GM12878 (cell line): ENCODE measurements around the gene PRSS2. TPM values are rescaled to one million over a fixed set of nuclear protein-coding genes. Genes with fewer than 3 reads are reported as not detected.

Source experiments
- ASH2L ChIP-seq: fragments of 300-600, 200-600 bp; sonication (generic); IDR thresholded peaks from 2 replicates; pipeline ENCODE4 v1.6.1; 2017; ENCODE audit warnings: low read depth, mild to moderate bottlenecking, borderline replicate concordance
- CBX3 ChIP-seq: fragments of 200-600 bp; sonication (generic); IDR thresholded peaks from 2 replicates; pipeline ENCODE4 v1.6.1; 2016; ENCODE audit warnings: low read depth, borderline replicate concordance
- CHD2 ChIP-seq: IDR thresholded peaks from 2 replicates; pipeline ENCODE4 v1.6.1; 2011; ENCODE audit warnings: low read depth, low read length, improper control_type of control experiment, borderline replicate concordance
- ETV6 ChIP-seq, 2 experiments: fragments of 450-650 bp in 1 of 2; IDR thresholded peaks in 1 of 2; conservative IDR thresholded peaks in 1 of 2; 2 replicates each; pipeline ENCODE4 v1.6.1; 2014; ENCODE audit warnings: antibody characterized with exemption in 1 of 2, borderline replicate concordance in 1 of 2, low read depth in 1 of 2, mild to moderate bottlenecking in 1 of 2, moderate library complexity in 1 of 2
- GABPA ChIP-seq: IDR thresholded peaks from 2 replicates; pipeline ENCODE4 v1.6.1; 2014; ENCODE audit warnings: antibody characterized with exemption, low read depth, mild to moderate bottlenecking, inconsistent platforms
- HDGF ChIP-seq: fragments of 450-650 bp; IDR thresholded peaks from 2 replicates; pipeline ENCODE4 v1.6.1; 2016; ENCODE audit warnings: antibody characterized with exemption
- JUNB ChIP-seq: IDR thresholded peaks from 2 replicates; pipeline ENCODE4 v1.6.1; 2016; ENCODE audit warnings: antibody characterized with exemption, mild to moderate bottlenecking
- MYC ChIP-seq: IDR thresholded peaks from 2 replicates; pipeline ENCODE4 v1.6.1; 2011; ENCODE audit warnings: mild to moderate bottlenecking, low read length, moderate library complexity, inconsistent platforms; ENCODE audit not compliant: insufficient read depth, insufficient replicate concordance, insufficient read length, severe bottlenecking
- NFYB ChIP-seq: IDR thresholded peaks from 2 replicates; pipeline ENCODE4 v1.6.1; 2011; ENCODE audit warnings: low read depth, mild to moderate bottlenecking, low read length, improper control_type of control experiment, moderate library complexity; ENCODE audit not compliant: insufficient read depth
- NR2C2 ChIP-seq: IDR thresholded peaks from 2 replicates; pipeline ENCODE4 v1.6.1; 2011; ENCODE audit warnings: borderline replicate concordance, low read depth; ENCODE audit not compliant: control insufficient read depth, insufficient read length
- NR2F1 ChIP-seq: fragments of 450-650 bp; conservative IDR thresholded peaks from 2 replicates; pipeline ENCODE4 v1.6.1; 2017; ENCODE audit warnings: mild to moderate bottlenecking
- PAX8 ChIP-seq: fragments of 450-650 bp; IDR thresholded peaks from 2 replicates; pipeline ENCODE4 v1.6.1; 2017; ENCODE audit warnings: mild to moderate bottlenecking, moderate library complexity
- RB1 ChIP-seq: fragments of 450-650 bp; formaldehyde crosslinking; IDR thresholded peaks from 2 replicates; pipeline ENCODE4 v1.6.1; 2017; ENCODE audit warnings: mild to moderate bottlenecking, borderline replicate concordance
- RCOR1 ChIP-seq: conservative IDR thresholded peaks from 2 replicates; pipeline ENCODE4 v1.6.1; 2012; ENCODE audit warnings: low read depth, low read length, improper control_type of control experiment
- RELA ChIP-seq: fragments of 450-650 bp; IDR thresholded peaks from 2 replicates; pipeline ENCODE4 v1.8.0; 2014; ENCODE audit warnings: borderline replicate concordance; ENCODE audit not compliant: partially characterized antibody
- SMAD5 ChIP-seq: IDR thresholded peaks from 2 replicates; pipeline ENCODE4 v1.6.1; 2016; ENCODE audit warnings: antibody characterized with exemption, low read depth
- SREBF1 ChIP-seq: IDR thresholded peaks from 2 replicates; pipeline ENCODE4 v1.6.1; 2012; ENCODE audit warnings: mild to moderate bottlenecking, low read length
- SRF ChIP-seq, 2 experiments: IDR thresholded peaks; 2 replicates each; pipeline ENCODE4 v1.6.1; 2011; ENCODE audit warnings: low read depth in 2 of 2, low read length in 2 of 2, mild to moderate bottlenecking in 1 of 2, moderate library complexity in 1 of 2
- polyA plus RNA-seq, 11 experiments: library from polyadenylated mRNA; depleted of rRNA in 4 of 11; unstranded in 6 of 11; stranded (reverse) in 5 of 11; fragments of >200 nt; fragmentation: Nextera tagmentation in 4 of 11; fragmentation: Illumina TruSeq in 1 of 11; extraction: Ambion mirVana in 4 of 11; extraction: Trizol in 1 of 11; gene quantifications; 1 replicate in 1 of 11; 2 replicates in 10 of 11; pipeline versions ENCODE4 v1.2.1 to v1.2.3, GENCODE V29; 2011 to 2016; ENCODE audit warnings: inconsistent platforms in 2 of 11, missing spikeins in 2 of 11, low read depth in 1 of 11
- total RNA-seq, 4 experiments: library from RNA; depleted of rRNA in 3 of 4; stranded (reverse); fragments of >200 nt in 3 of 4; fragmentation: Illumina TruSeq in 1 of 4; extraction: Trizol in 1 of 4; gene quantifications; 2 replicates each; pipeline versions ENCODE4 v1.2.1 to v1.2.3, GENCODE V29; 2013 to 2021
- TF ChIP-seq, protein P1 (sequence below): fragments of 450-650 bp; conservative IDR thresholded peaks from 2 replicates; pipeline ENCODE4 v1.6.1; 2017; ENCODE audit warnings: mild to moderate bottlenecking, moderate library complexity
- TF ChIP-seq, protein P2 (sequence below), 3 experiments: IDR thresholded peaks in 2 of 3; conservative IDR thresholded peaks in 1 of 3; 2 replicates each; pipeline ENCODE4 v1.5.1; 2011; ENCODE audit warnings: low read depth in 3 of 3, low read length in 3 of 3, mild to moderate bottlenecking in 3 of 3, control low read depth in 2 of 3, moderate library complexity in 2 of 3, inconsistent platforms in 1 of 3, mixed read lengths in 1 of 3; ENCODE audit not compliant: control insufficient read depth in 2 of 3, insufficient read depth in 1 of 3; ENCODE audit errors: extremely low read depth in 1 of 3
- TF ChIP-seq, protein P3 (sequence below): fragments of 150-350 bp; IDR thresholded peaks from 2 replicates; pipeline ENCODE4 v1.6.1; 2014; ENCODE audit warnings: mild to moderate bottlenecking, low read depth, low read length
- TF ChIP-seq, protein P4 (sequence below): fragments of 450-650 bp; IDR thresholded peaks from 2 replicates; pipeline ENCODE4 v1.6.1; 2014; ENCODE audit warnings: mild to moderate bottlenecking

Gene PRSS2
- total and polyA plus RNA-seq, 10 of the 15 experiments (the other 5 are each of a cell fraction or from before 2014, with no cell fraction given) = 0.21 to 28.8 (median 0.41) TPM; not detected in 7

DNA sequence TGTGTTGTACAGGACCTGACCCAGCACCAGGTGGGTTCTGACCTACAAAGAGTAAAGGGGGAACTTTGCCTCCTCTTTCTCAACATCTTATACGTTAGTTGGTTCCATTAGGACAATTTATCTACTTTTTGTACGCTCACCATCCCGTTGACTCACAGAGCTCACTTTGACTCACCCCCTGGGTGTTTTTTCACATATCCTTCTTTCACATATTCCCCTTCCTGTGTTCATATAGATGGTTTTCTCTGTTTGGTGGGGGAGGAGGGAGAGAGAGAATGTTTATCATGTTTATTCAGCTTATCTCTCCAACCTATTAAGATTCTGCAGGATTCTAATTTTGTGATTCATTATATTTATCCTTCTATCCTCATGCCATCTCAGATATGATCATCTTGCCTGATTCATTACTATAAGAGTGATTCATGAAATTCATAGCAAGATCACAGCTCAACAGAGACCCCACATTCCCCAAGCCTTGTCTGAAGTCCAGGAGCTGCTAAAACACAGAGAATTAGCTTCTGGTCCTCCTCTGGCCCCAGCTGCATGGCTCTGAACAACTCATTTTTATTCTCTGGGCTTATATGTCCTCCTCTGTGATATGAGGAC lies 37.2 kb downstream of the PRSS2 start (continued):
- TF ChIP-seq SREBF1 = no peak
- no peak for TF ChIP-seq ETV6 (conservative IDR thresholded peaks at IDR 0.05 in 1 of 2, IDR thresholded peaks at IDR 0.05 in 1 of 2; ENCODE audit: borderline replicate concordance in 1 of 2, low read depth in 1 of 2)
- no peak for TF ChIP-seq SMAD5
- TF ChIP-seq HDGF = no peak
- TF ChIP-seq PAX8 = no peak
- no peak for TF ChIP-seq NFYB
- peak; percentile 51; the same call in 1 of the 2 replicates for TF ChIP-seq ASH2L
- no peak for TF ChIP-seq MYC
- TF ChIP-seq, protein P1, sequence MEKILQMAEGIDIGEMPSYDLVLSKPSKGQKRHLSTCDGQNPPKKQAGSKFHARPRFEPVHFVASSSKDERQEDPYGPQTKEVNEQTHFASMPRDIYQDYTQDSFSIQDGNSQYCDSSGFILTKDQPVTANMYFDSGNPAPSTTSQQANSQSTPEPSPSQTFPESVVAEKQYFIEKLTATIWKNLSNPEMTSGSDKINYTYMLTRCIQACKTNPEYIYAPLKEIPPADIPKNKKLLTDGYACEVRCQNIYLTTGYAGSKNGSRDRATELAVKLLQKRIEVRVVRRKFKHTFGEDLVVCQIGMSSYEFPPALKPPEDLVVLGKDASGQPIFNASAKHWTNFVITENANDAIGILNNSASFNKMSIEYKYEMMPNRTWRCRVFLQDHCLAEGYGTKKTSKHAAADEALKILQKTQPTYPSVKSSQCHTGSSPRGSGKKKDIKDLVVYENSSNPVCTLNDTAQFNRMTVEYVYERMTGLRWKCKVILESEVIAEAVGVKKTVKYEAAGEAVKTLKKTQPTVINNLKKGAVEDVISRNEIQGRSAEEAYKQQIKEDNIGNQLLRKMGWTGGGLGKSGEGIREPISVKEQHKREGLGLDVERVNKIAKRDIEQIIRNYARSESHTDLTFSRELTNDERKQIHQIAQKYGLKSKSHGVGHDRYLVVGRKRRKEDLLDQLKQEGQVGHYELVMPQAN = no peak
- peak; percentile 49; the same call in 1 of the 2 replicates for TF ChIP-seq NR2F1
- TF ChIP-seq NR2C2 = no peak
- TF ChIP-seq, protein P2, sequence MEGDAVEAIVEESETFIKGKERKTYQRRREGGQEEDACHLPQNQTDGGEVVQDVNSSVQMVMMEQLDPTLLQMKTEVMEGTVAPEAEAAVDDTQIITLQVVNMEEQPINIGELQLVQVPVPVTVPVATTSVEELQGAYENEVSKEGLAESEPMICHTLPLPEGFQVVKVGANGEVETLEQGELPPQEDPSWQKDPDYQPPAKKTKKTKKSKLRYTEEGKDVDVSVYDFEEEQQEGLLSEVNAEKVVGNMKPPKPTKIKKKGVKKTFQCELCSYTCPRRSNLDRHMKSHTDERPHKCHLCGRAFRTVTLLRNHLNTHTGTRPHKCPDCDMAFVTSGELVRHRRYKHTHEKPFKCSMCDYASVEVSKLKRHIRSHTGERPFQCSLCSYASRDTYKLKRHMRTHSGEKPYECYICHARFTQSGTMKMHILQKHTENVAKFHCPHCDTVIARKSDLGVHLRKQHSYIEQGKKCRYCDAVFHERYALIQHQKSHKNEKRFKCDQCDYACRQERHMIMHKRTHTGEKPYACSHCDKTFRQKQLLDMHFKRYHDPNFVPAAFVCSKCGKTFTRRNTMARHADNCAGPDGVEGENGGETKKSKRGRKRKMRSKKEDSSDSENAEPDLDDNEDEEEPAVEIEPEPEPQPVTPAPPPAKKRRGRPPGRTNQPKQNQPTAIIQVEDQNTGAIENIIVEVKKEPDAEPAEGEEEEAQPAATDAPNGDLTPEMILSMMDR (IDR thresholded peaks at IDR 0.05 in 2 of 3, conservative IDR thresholded peaks at IDR 0.05 in 1 of 3; ENCODE audit: control insufficient read depth in 2 of 3, extremely low read depth in 1 of 3, insufficient read depth in 1 of 3, low read depth in 3 of 3, low read length in 3 of 3) = no peak
- TF ChIP-seq, protein P3, sequence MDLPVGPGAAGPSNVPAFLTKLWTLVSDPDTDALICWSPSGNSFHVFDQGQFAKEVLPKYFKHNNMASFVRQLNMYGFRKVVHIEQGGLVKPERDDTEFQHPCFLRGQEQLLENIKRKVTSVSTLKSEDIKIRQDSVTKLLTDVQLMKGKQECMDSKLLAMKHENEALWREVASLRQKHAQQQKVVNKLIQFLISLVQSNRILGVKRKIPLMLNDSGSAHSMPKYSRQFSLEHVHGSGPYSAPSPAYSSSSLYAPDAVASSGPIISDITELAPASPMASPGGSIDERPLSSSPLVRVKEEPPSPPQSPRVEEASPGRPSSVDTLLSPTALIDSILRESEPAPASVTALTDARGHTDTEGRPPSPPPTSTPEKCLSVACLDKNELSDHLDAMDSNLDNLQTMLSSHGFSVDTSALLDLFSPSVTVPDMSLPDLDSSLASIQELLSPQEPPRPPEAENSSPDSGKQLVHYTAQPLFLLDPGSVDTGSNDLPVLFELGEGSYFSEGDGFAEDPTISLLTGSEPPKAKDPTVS = no peak
- TF ChIP-seq CHD2 = 0 out of 2 replicates have a peak, but pooled peaks have one; percentile 35
- TF ChIP-seq, protein P4, sequence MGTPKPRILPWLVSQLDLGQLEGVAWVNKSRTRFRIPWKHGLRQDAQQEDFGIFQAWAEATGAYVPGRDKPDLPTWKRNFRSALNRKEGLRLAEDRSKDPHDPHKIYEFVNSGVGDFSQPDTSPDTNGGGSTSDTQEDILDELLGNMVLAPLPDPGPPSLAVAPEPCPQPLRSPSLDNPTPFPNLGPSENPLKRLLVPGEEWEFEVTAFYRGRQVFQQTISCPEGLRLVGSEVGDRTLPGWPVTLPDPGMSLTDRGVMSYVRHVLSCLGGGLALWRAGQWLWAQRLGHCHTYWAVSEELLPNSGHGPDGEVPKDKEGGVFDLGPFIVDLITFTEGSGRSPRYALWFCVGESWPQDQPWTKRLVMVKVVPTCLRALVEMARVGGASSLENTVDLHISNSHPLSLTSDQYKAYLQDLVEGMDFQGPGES = no peak
- no peak for TF ChIP-seq RCOR1
- no peak for TF ChIP-seq SRF (IDR thresholded peaks at IDR 0.05; ENCODE audit: low read depth in 2 of 2, low read length in 2 of 2)
- TF ChIP-seq GABPA = 0 out of 2 replicates have a peak, but pooled peaks have one; percentile 42
- no peak for TF ChIP-seq RELA
- no peak for TF ChIP-seq RB1
- no peak for TF ChIP-seq CBX3
- TF ChIP-seq JUNB = peak; percentile 93
